Upper lobe of right lung (tissue), 1 donor: ENCODE data around the gene SLC41A3. TPM values are rescaled to one million over a fixed set of nuclear protein-coding genes. Genes with fewer than 3 reads are reported as not detected.
A peak's percentile ranks its signal among the peaks of the same experiment; 100 is the strongest.

Source experiments
- ATAC-seq: fragments of 200-7000 bp; cut with Tn5 transposase; one replicate; pipeline ENCODE4 v1.9.1; 2020; ENCODE audit warnings: mild to moderate bottlenecking, moderate library complexity
- DNase-seq: peaks from one replicate; pipeline ENCODE4 v3.0.0-alpha.2; 2020
- H3K27ac ChIP-seq: fragments of 200-600 bp; one replicate; pipeline ENCODE4 v1.8.0; 2022
- H3K27me3 ChIP-seq: fragments of 200-600 bp; one replicate; pipeline ENCODE4 v1.8.0; 2022; ENCODE audit warnings: mild to moderate bottlenecking
- H3K36me3 ChIP-seq: fragments of 200-600 bp; one replicate; pipeline ENCODE4 v1.8.0; 2022
- H3K4me1 ChIP-seq: fragments of 200-600 bp; one replicate; pipeline ENCODE4 v1.8.0; 2022
- H3K4me3 ChIP-seq: fragments of 200-600 bp; one replicate; pipeline ENCODE4 v1.8.0; 2022; ENCODE audit warnings: mild to moderate bottlenecking
- H3K9me3 ChIP-seq: fragments of 200-600 bp; one replicate; pipeline ENCODE4 v1.8.0; 2022
- CTCF ChIP-seq: fragments of 200-600 bp; IDR thresholded peaks from one replicate; pipeline ENCODE4 v1.8.0; 2022; ENCODE audit warnings: antibody characterized with exemption
- intact Hi-C: fragments of 100-400 bp; cut with DNase I; formaldehyde crosslinking; loops from one replicate; pipeline ENCODE4 v1.11.0; 2022
- total RNA-seq: library from RNA; stranded (reverse); fragmentation: NEBNext Ultra II Directional; extraction: Animal tissue kit (Norgen Biotek cat#: 25700); gene quantifications from one replicate; pipeline ENCODE4 v1.2.1, GENCODE V29; 2021
- donor health status: DM: no; HTN: yes; CAD: no; lungs with severe emphysema.

The SLC41A3 gene
- total RNA-seq, 1 donor from 2014 or later: 30.8 TPM

GRCh38 chr3:125961289-125961589 lies 122.7 kb downstream of the SLC41A3 start:
- peak; percentile 51 for DNase-seq
- Histone ChIP-seq H3K4me1 (no peaks in the 10 kb centered on the region), H3K9me3 (no peaks in the 10 kb centered on the region), H3K36me3 (no peaks in the 10 kb centered on the region), H3K4me3 (no peak overlapping the region), H3K27ac (no peak overlapping the region), H3K27me3 (peaks cover 39% of the 10 kb centered on the region)
- ATAC-seq: no peak
- TF ChIP-seq CTCF: no peak
- intact Hi-C loops: no loop called here

- no peak for TF ChIP-seq CTCF
- intact Hi-C loops: no loop called here
These were observed 123.3 kb downstream of the SLC41A3 start for GRCh38 chr3:125960456-125961288.

GRCh38 chr3:125960066-125960424 lies 123.9 kb downstream of the SLC41A3 start:
- no peaks in the 10 kb centered on the region for H3K9me3 ChIP-seq
- no peaks in the 10 kb centered on the region for H3K36me3 ChIP-seq
- no peak for TF ChIP-seq CTCF
- peaks cover 39% of the 10 kb centered on the region for H3K27me3 ChIP-seq
- ATAC-seq: no peak
- no peak for DNase-seq
- no peaks in the 10 kb centered on the region for H3K4me1 ChIP-seq
- no peak overlapping the region for H3K27ac ChIP-seq
- intact Hi-C loops: no loop called here
- no peak overlapping the region for H3K4me3 ChIP-seq

More at GRCh38 chr3:125960456-125961288, 123.3 kb downstream of the SLC41A3 start:
- Histone ChIP-seq H3K27me3 (peaks cover 39% of the 10 kb centered on the region), H3K36me3 (no peaks in the 10 kb centered on the region), H3K9me3 (no peaks in the 10 kb centered on the region), H3K4me3 (no peak overlapping the region), H3K4me1 (no peaks in the 10 kb centered on the region), H3K27ac (no peak overlapping the region)
- peak; percentile 54 for DNase-seq
- ATAC-seq: no peak

- no peaks in the 10 kb centered on the region for H3K4me1 ChIP-seq
- H3K36me3 ChIP-seq: no peaks in the 10 kb centered on the region
- no peak overlapping the region for H3K27ac ChIP-seq
- no peak for TF ChIP-seq CTCF
- ATAC-seq: peak; percentile 6
- H3K27me3 ChIP-seq: peaks cover 39% of the 10 kb centered on the region
- intact Hi-C loops: no loop called here
- DNase-seq: peak; percentile 57
- no peak overlapping the region for H3K4me3 ChIP-seq
- no peaks in the 10 kb centered on the region for H3K9me3 ChIP-seq
These were observed 124.4 kb downstream of the SLC41A3 start for GRCh38 chr3:125959317-125960065.

GRCh38 chr3:125958511-125959316 lies 125.2 kb downstream of the SLC41A3 start:
- intact Hi-C loops: no loop called here
- Histone ChIP-seq H3K4me3 (no peak overlapping the region), H3K9me3 (no peaks in the 10 kb centered on the region), H3K36me3 (no peaks in the 10 kb centered on the region), H3K27ac (no peak overlapping the region), H3K27me3 (peaks cover 39% of the 10 kb centered on the region), H3K4me1 (no peaks in the 10 kb centered on the region)
- DNase-seq (peak; percentile 54), ATAC-seq (peak; percentile 10)
- no peak for TF ChIP-seq CTCF
